Uterus (tissue), 4 donors: ENCODE data around the gene MYL6B. TPM values are rescaled to one million over a fixed set of nuclear protein-coding genes. Genes with fewer than 3 reads are reported as not detected.

ENCODE experiments used
- DNase-seq, 2 donors: peaks; one replicate each; pipeline ENCODE4 v3.0.0-alpha.2; 2019 to 2020
- H3K27ac ChIP-seq, 2 donors: fragments of 200-600 bp; sonication (generic); 1 replicate in 1 of 2; 2 replicates in 1 of 2; pipeline ENCODE4 v1.5.1; 2016 to 2018
- H3K27me3 ChIP-seq, 2 donors: fragments of 200-600 bp; sonication (generic); one replicate each; pipeline ENCODE4 v1.5.1; 2018 to 2019; ENCODE audit warnings: control low read depth in 1 of 2
- H3K36me3 ChIP-seq, 2 donors: fragments of 200-600 bp; sonication (generic); one replicate each; pipeline ENCODE4 v1.5.1; 2019; ENCODE audit warnings: control low read depth in 1 of 2
- H3K4me1 ChIP-seq, 2 donors: fragments of 200-600 bp; sonication (generic); one replicate each; pipeline ENCODE4 v1.5.1; 2018 to 2019; ENCODE audit warnings: control low read depth in 1 of 2
- H3K4me3 ChIP-seq, 2 donors: fragments of 200-600 bp; sonication (generic); 1 replicate in 1 of 2; 2 replicates in 1 of 2; pipeline ENCODE4 v1.5.1; 2018 to 2019; ENCODE audit warnings: mild to moderate bottlenecking in 1 of 2
- H3K9me3 ChIP-seq, 2 donors: fragments of 200-600 bp; sonication (generic); one replicate each; pipeline ENCODE4 v1.5.1; 2019; ENCODE audit warnings: control low read depth in 1 of 2
- CTCF ChIP-seq, 4 experiments: fragments of 200-600 bp in 2 of 4; fragments of 450-650 bp in 2 of 4; sonication (generic) in 2 of 4; IDR thresholded peaks; one replicate each; pipeline ENCODE4 v1.5.1; 2016 to 2019; ENCODE audit warnings: antibody characterized with exemption in 4 of 4, mild to moderate bottlenecking in 2 of 4, moderate library complexity in 1 of 4
- POLR2A ChIP-seq, 2 donors: fragments of 450-650 bp; IDR thresholded peaks; one replicate each; pipeline ENCODE4 v1.6.1; 2016; ENCODE audit warnings: antibody characterized with exemption in 2 of 2, mild to moderate bottlenecking in 1 of 2, moderate library complexity in 1 of 2
- intact Hi-C: fragments of 100-400 bp; cut with DNase I; formaldehyde crosslinking; loops from one replicate; pipeline ENCODE4 v1.15.1; 2023; ENCODE audit warnings: low total_unique reads
- total RNA-seq, 4 donors: library from RNA; depleted of rRNA in 3 of 4; stranded (reverse); fragments of >200 nt in 3 of 4; gene quantifications; one replicate each; pipeline versions ENCODE4 v1.1.0 to v1.2.4, GENCODE V29; 2014 to 2023
- donor health status: DM: yes; HTN: yes; CAD: no.

Gene MYL6B
- total RNA-seq, 4 donors from 2014 or later, result 6.7 to 57.5 (median 27.0) TPM

- no peak for DNase-seq
- no peak for TF ChIP-seq CTCF (IDR thresholded peaks at IDR 0.05)
- no peak for TF ChIP-seq POLR2A (IDR thresholded peaks at IDR 0.05)
- peaks cover 0 to 16% of the 10 kb centered on the region in 2 donors for H3K4me1 ChIP-seq
- intact Hi-C loops, result loop anchor here (5.0 kb wide), 1 partner anchor 36 kb away; the partner anchor contains the start of gene ESYT1
- no peaks in the 10 kb centered on the region for H3K36me3 ChIP-seq
- peak overlapping the region in 1 of 2 donors; percentile 99 for H3K27ac ChIP-seq
- no peak overlapping the region for H3K4me3 ChIP-seq
- no peaks in the 10 kb centered on the region for H3K9me3 ChIP-seq
- H3K27me3 ChIP-seq, result no peaks in the 10 kb centered on the region
These were observed 11.4 kb downstream of the MYL6B start for GRCh38 chr12:56163533-56164344.

DNA sequence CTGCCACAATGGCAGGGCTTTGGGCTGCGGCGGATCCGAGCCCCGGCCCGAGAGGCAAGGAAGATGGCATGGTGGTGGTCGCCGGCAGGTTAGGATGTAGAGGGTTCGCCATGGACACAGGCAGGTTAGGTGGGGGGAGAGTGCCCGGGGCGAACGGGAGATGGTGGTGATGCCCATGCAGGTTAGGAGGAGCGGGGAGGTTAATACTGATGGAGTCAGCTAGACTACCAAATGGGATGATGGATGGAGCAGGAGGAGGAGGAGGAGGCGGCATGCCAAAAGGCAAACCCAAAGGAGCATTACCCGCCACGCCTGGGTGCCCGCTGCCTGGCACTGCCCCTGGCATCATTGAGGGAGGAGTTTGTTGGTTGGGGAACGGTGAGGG is 11.9 kb downstream of the MYL6B start:
- Histone ChIP-seq H3K27ac (no peak overlapping the region), H3K4me3 (no peak overlapping the region), H3K4me1 (peaks cover 0 to 16% of the 10 kb centered on the region in 2 donors), H3K9me3 (no peaks in the 10 kb centered on the region), H3K36me3 (no peaks in the 10 kb centered on the region), H3K27me3 (no peaks in the 10 kb centered on the region)
- intact Hi-C loops, result loop anchor here (5.0 kb wide), 1 partner anchor 37 kb away; the partner anchor contains the start of gene ESYT1
- TF ChIP-seq POLR2A (IDR thresholded peaks at IDR 0.05) (no peak), CTCF (IDR thresholded peaks at IDR 0.05) (no peak)
- DNase-seq, result no peak

DNA sequence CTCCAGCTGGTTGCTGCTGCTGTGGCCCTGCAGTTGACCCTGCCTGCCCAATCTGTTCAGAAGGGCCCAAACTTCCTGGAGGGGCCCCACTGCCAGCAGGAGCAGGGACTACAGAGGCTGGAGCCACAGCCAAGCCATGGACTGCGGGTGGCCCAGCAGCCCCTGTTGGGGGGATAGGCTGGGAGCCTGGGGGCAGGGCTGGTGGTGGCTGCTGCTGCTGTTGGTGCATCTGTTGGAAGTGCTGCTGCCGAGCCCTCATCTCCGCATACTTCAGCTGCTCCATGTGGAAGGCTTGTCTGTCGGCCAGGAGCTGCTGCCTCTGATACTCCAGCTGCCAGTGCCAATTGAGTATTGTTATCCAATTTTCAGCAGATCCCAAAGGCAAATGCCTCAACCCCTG is 13.0 kb downstream of the MYL6B start:
- no peak for DNase-seq
- intact Hi-C loops, result no loop called here
- H3K9me3 ChIP-seq, result no peaks in the 10 kb centered on the region
- H3K27ac ChIP-seq, result peak overlapping the region in 1 of 2 donors; percentile 22
- no peak overlapping the region for H3K4me3 ChIP-seq
- TF ChIP-seq CTCF (IDR thresholded peaks at IDR 0.05), result no peak
- TF ChIP-seq POLR2A (IDR thresholded peaks at IDR 0.05), result no peak
- no peaks in the 10 kb centered on the region for H3K27me3 ChIP-seq
- no peaks in the 10 kb centered on the region for H3K36me3 ChIP-seq
- H3K4me1 ChIP-seq, result peaks cover 0 to 16% of the 10 kb centered on the region in 2 donors

- H3K4me3 ChIP-seq, result no peak overlapping the region
- TF ChIP-seq CTCF (IDR thresholded peaks at IDR 0.05) (no peak), POLR2A (IDR thresholded peaks at IDR 0.05) (no peak)
- intact Hi-C loops, result no loop called here
- H3K4me1 ChIP-seq, result no peaks in the 10 kb centered on the region
- no peak overlapping the region for H3K27ac ChIP-seq
- no peaks in the 10 kb centered on the region for H3K9me3 ChIP-seq
- DNase-seq, result no peak
- H3K27me3 ChIP-seq, result no peaks in the 10 kb centered on the region
- no peaks in the 10 kb centered on the region for H3K36me3 ChIP-seq
These were observed 16.9 kb downstream of the MYL6B start for GRCh38 chr12:56169229-56169759.

DNA sequence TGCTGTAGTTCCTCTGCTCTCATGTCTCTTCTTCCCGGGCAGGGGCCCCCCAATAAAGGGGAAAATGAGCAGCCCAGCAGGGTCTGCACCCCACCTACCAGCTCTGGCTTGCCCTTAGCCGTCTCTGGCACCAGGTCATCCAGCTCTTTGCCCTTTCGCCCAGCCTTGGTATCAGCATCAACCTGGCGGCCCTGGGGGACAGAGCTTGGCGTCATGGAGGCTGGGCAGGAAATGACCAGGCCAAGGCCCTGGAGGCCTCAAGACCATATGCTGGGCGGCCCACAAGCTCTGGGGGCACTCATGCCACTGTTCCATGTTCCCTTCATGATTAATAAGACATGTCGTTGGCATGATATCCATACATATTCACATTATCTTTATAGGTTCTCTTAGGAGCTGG is 20.5 kb downstream of the MYL6B start:
- intact Hi-C loops, result no loop called here
- Histone ChIP-seq H3K9me3 (no peaks in the 10 kb centered on the region), H3K27ac (no peak overlapping the region), H3K27me3 (no peaks in the 10 kb centered on the region), H3K4me1 (no peaks in the 10 kb centered on the region), H3K4me3 (no peak overlapping the region), H3K36me3 (no peaks in the 10 kb centered on the region)
- DNase-seq, result no peak
- TF ChIP-seq CTCF (IDR thresholded peaks at IDR 0.05), result no peak
- no peak for TF ChIP-seq POLR2A (IDR thresholded peaks at IDR 0.05)
